ENCODE measurements around the gene FCN1. TPM values are rescaled to one million over a fixed set of nuclear protein-coding genes. Genes with fewer than 3 reads are reported as not detected.

FCN1 gene
- polyA plus RNA-seq, 12 donors: 2.0 to 25.6 (median 2.9) TPM; not detected in 2

Other genes with a start within 250 kb of the FCN1 start
- under 1 TPM in 1 of 12 donors, not detected in 11; 0.20 TPM for gene FCN2, start 37.1 kb downstream of the FCN1 start, polyA plus RNA-seq (ENCODE audit: insufficient read length in 12 of 12)
- gene OLFM1, start 169.8 kb upstream of the FCN1 start, polyA plus RNA-seq (ENCODE audit: insufficient read length in 12 of 12): 10 to 100 TPM in 2 of 12 donors, 1 to 10 TPM in 9, not detected in 1; 2.8 to 25.7 (median 4.2) TPM